ENCODE data around the gene CHST8. TPM values are rescaled to one million over a fixed set of nuclear protein-coding genes. Genes with fewer than 3 reads are reported as not detected.

CHST8 gene
- total and polyA plus RNA-seq, 2 of the 13 experiments (the other 11 are each of a cell fraction or from before 2014, with no cell fraction given), result not detected

- no peak for TF ChIP-seq RNF219 (CRISPR knock-in tag; IDR thresholded peaks at IDR 0.05)
- TF ChIP-seq FOXK2 (IDR thresholded peaks at IDR 0.05), result no peak
These were observed 126.5 kb downstream of the CHST8 start (continued) for GRCh38 chr19:33748231-33748630.

- no peak for TF ChIP-seq E2F1 (CRISPR knock-in tag; IDR thresholded peaks at IDR 0.05)
- no peak for ATAC-seq
- H3K9me3 ChIP-seq (ENCODE audit: low read length), result no peaks in the 10 kb centered on the region
- in situ Hi-C loops (cut with HindIII; ENCODE audit: extremely low pct_ligation_motif_present, low pct_unique_long_range_greater_than_20kb), result no loop called here
- no peak overlapping the region for H2AFZ ChIP-seq (ENCODE audit: low read length)
- no peak for DNase-seq (ENCODE audit: low spot score)
- FAIRE-seq, result no peak
- WGBS (ENCODE audit: low lambda C conversion rate), result no CpG with 5 or more reads among the region's 3 CpGs
- POLR2A ChIA-PET, result no interaction called here
- H3K36me3 ChIP-seq (replicated peaks in 1 of 2; ENCODE audit: control insufficient read depth in 1 of 2, insufficient read depth in 2 of 2, low read length in 2 of 2), result no peaks in the 10 kb centered on the region
- peaks cover 0 to 28% of the 10 kb centered on the region in 2 experiments; a peak in 3 of 5 replicates for H3K27me3 ChIP-seq (ENCODE audit: control insufficient read depth in 1 of 2, insufficient read depth in 2 of 2, low read length in 2 of 2)
- H3K4me1 ChIP-seq (ENCODE audit: insufficient read depth, low read length), result no peaks in the 10 kb centered on the region
- no peaks in the 10 kb centered on the region for H3K79me2 ChIP-seq (ENCODE audit: insufficient read depth, low read length)
- H4K20me1 ChIP-seq (ENCODE audit: insufficient read depth, low read length), result no peaks in the 10 kb centered on the region
- no TSS peak for BruUV-seq (replicated peaks)
- intact Hi-C loops (cut with micrococcal nuclease; ENCODE audit: unreplicated experiment), result no loop called here
- H3K4me3 ChIP-seq (replicated peaks in 1 of 3; ENCODE audit: insufficient read depth in 1 of 3, low read depth in 2 of 3, low read length in 3 of 3), result no peak overlapping the region
- CTCF ChIA-PET (ENCODE audit: low intra/inter-chr PET ratio, low total read pairs), result no interaction called here
- no peak overlapping the region for H3K9ac ChIP-seq (ENCODE audit: insufficient read depth, low read depth, low read length)
- H3K4me2 ChIP-seq (ENCODE audit: low read depth, low read length), result no peak overlapping the region
- H3K27ac ChIP-seq (ENCODE audit: extremely low read length, insufficient read depth, low read length), result no peak overlapping the region
These were observed 127.3 kb downstream of the CHST8 start for GRCh38 chr19:33749016-33749415.

Measured in HepG2 (cell line).